ENCODE results near the gene HMCN2. TPM values are rescaled to one million over a fixed set of nuclear protein-coding genes. Genes with fewer than 3 reads are reported as not detected.

Gene HMCN2
- total RNA-seq, 1 experiment from 2014 or later = 1.6 TPM

DNA sequence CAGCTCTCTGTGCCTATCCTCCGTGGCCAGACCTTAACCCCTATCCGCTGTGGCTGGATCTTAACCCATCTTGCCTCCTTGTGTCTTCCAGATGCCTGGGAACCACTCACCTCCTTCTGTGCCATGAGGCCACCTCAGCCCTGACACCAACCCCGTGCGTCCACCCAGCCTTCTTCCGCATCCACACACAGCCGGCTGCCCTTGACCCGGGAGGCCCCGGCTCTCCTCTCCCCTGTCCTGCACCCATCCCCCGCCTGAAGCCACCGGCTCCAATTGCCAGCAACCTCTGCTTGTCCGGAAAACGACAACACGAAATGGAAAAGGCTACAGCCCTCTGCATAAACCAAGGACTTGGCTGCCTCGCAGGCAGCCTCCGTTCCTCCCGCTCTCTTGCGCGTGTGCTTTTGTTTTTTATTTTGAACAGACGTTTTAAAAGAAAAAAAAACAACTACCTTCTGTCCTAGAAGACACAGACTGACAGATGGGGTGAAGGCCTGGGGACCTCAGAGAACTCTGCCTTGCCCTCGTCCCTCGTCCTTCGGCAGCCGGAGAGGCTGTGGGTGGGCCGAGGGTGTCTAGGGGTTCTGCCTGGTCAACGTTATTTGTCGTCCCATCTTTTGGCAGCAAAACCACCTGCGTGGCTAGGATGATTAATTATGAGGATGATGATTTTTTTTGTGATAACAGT is 32.5 kb upstream of the HMCN2 start:
- CTCF ChIA-PET = no interaction called here
- Histone ChIP-seq H3K4me1 (replicated peaks; ENCODE audit: insufficient read depth) (no peaks in the 10 kb centered on the region), H3K9me2 (ENCODE audit: insufficient read depth) (no peaks in the 10 kb centered on the region), H3K27ac (no peak overlapping the region), H3K9me3 (ENCODE audit: insufficient read depth, low read depth) (no peaks in the 10 kb centered on the region), H3K4me3 (no peak overlapping the region), H2AFZ (no peak overlapping the region), H3K79me2 (ENCODE audit: low read depth) (no peaks in the 10 kb centered on the region), H4K20me1 (ENCODE audit: insufficient read depth) (no peaks in the 10 kb centered on the region), H3F3A (ENCODE audit: insufficient read depth, low read depth) (peaks cover 6% of the 10 kb centered on the region; the same call in 1 of the 2 replicates), H3K4me2 (no peak overlapping the region), H3K36me3 (ENCODE audit: low read depth) (no peaks in the 10 kb centered on the region), H3K27me3 (ENCODE audit: insufficient read depth, low read depth) (no peaks in the 10 kb centered on the region)
- intact Hi-C loops (cut with micrococcal nuclease; ENCODE audit: unreplicated experiment) = no loop called here
- TF ChIP-seq, protein P1, sequence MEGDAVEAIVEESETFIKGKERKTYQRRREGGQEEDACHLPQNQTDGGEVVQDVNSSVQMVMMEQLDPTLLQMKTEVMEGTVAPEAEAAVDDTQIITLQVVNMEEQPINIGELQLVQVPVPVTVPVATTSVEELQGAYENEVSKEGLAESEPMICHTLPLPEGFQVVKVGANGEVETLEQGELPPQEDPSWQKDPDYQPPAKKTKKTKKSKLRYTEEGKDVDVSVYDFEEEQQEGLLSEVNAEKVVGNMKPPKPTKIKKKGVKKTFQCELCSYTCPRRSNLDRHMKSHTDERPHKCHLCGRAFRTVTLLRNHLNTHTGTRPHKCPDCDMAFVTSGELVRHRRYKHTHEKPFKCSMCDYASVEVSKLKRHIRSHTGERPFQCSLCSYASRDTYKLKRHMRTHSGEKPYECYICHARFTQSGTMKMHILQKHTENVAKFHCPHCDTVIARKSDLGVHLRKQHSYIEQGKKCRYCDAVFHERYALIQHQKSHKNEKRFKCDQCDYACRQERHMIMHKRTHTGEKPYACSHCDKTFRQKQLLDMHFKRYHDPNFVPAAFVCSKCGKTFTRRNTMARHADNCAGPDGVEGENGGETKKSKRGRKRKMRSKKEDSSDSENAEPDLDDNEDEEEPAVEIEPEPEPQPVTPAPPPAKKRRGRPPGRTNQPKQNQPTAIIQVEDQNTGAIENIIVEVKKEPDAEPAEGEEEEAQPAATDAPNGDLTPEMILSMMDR (conservative IDR thresholded peaks at IDR 0.05) = no peak
- no peak for TF ChIP-seq EZH2 (IDR thresholded peaks at IDR 0.05; ENCODE audit: low read depth)
- DNase-seq = no peak
- BruUV-seq (replicated peaks) = no TSS peak
- POLR2A ChIA-PET (ENCODE audit: unreplicated experiment) = no interaction called here

DNA sequence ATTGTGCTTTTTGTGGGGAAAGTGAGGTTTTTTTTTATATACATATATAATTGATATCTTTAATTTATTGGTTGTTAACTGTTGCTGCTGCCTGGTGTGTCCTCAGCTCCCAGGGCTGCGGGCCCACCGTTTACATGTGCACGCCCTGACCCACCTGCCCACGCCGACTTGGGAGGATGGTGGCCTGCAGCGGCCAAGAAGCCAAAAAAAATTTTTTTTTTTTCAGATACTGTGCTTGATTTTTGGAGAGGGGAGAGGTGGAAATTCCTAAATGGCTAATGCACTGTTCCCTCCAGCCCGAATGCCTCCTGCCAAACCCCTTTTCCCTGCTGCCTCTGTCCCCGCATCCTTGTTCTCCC is 32.0 kb upstream of the HMCN2 start:
- ChIA-PET POLR2A (ENCODE audit: unreplicated experiment) (no interaction called here), CTCF (no interaction called here)
- Histone ChIP-seq H4K20me1 (ENCODE audit: insufficient read depth) (no peaks in the 10 kb centered on the region), H3K4me1 (replicated peaks; ENCODE audit: insufficient read depth) (no peaks in the 10 kb centered on the region), H3K27me3 (ENCODE audit: insufficient read depth, low read depth) (no peaks in the 10 kb centered on the region), H3K9me2 (ENCODE audit: insufficient read depth) (no peaks in the 10 kb centered on the region), H2AFZ (no peak overlapping the region), H3K27ac (no peak overlapping the region), H3K36me3 (ENCODE audit: low read depth) (no peaks in the 10 kb centered on the region), H3K4me3 (no peak overlapping the region), H3K9me3 (ENCODE audit: insufficient read depth, low read depth) (no peaks in the 10 kb centered on the region), H3K79me2 (ENCODE audit: low read depth) (no peaks in the 10 kb centered on the region), H3F3A (ENCODE audit: insufficient read depth, low read depth) (peaks cover 4% of the 10 kb centered on the region), H3K4me2 (no peak overlapping the region)
- BruUV-seq (replicated peaks) = no TSS peak
- intact Hi-C loops (cut with micrococcal nuclease; ENCODE audit: unreplicated experiment) = no loop called here
- TF ChIP-seq, protein P1 (conservative IDR thresholded peaks at IDR 0.05) = no peak
- TF ChIP-seq EZH2 (IDR thresholded peaks at IDR 0.05; ENCODE audit: low read depth) = no peak
- no peak for DNase-seq

DNA sequence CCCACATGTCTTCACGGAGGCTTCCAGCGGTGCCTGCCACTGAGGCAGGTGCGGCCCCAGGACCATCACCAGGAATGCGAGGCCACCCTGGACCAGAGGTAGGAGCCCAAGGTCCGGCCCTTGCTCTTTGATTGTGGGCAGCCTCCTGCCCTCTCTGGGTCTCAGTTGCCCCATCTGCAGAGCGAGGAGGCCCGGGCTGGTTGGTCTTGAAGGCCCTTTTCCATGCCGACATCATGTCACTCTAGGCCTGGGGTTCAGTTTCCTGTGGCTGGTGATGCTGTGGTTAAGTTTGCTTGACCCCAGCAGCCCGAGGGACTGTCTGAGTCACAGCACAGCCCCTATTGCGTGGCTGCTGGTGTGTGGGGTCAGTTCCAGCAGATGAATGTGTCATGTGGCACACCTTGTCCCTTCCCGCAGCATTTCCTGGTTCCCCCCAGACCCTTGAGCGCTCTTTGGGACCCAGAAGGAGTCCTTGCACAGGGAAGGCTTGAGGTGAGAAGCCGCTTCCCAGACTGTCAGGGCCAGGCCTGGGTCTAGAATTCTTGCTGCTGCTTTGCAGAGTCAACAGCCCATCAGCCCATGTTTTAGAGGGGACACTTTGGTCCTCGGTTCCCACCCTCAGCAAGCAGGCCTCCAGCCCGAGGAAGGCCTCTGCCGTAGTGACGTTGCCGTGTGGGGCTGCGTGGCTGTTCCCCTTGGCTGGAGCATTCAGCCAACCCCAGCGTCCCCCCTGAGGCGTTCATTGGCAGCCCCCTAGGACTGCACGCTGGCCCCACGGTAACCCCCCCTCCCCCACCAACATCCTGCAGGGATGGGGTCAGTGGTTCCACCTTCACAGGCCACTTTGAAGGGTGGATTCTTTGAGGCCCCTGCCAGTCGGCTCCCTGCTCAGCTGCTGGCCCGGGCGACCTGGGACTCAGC is 31.0 kb upstream of the HMCN2 start:
- intact Hi-C loops (cut with micrococcal nuclease; ENCODE audit: unreplicated experiment) = no loop called here
- H4K20me1 ChIP-seq (ENCODE audit: insufficient read depth) = no peaks in the 10 kb centered on the region
- CTCF ChIA-PET = no interaction called here

More for the DNA sequence above, 31.0 kb upstream of the HMCN2 start:
- POLR2A ChIA-PET (ENCODE audit: unreplicated experiment) = no interaction called here
- Histone ChIP-seq H3K27me3 (ENCODE audit: insufficient read depth, low read depth) (no peaks in the 10 kb centered on the region), H2AFZ (no peak overlapping the region), H3K9me2 (ENCODE audit: insufficient read depth) (no peaks in the 10 kb centered on the region), H3F3A (ENCODE audit: insufficient read depth, low read depth) (peaks cover 5% of the 10 kb centered on the region; the same call in 1 of the 2 replicates), H3K79me2 (ENCODE audit: low read depth) (no peaks in the 10 kb centered on the region), H3K36me3 (ENCODE audit: low read depth) (no peaks in the 10 kb centered on the region), H3K4me2 (no peak overlapping the region), H3K4me3 (no peak overlapping the region), H3K9me3 (ENCODE audit: insufficient read depth, low read depth) (no peaks in the 10 kb centered on the region), H3K27ac (no peak overlapping the region), H3K4me1 (replicated peaks; ENCODE audit: insufficient read depth) (no peaks in the 10 kb centered on the region)
- no peak for DNase-seq
- TF ChIP-seq, protein P1 (conservative IDR thresholded peaks at IDR 0.05) = no peak
- no peak for TF ChIP-seq EZH2 (IDR thresholded peaks at IDR 0.05; ENCODE audit: low read depth)
- no TSS peak for BruUV-seq (replicated peaks)
